GM21825 (cell line): ENCODE data around the gene COIL.
"Not testable (repeated sequence)": the region's sequence is repeated elsewhere in the genome, so short reads cannot be mapped to it uniquely, and the experiment has no call there.

Experiments used
- ATAC-seq: cut with Tn5 transposase; IDR thresholded peaks from one replicate; pipeline ENCODE4 v1.9.1; 2021; ENCODE audit warnings: mild to moderate bottlenecking, moderate library complexity; ENCODE audit not compliant: unreplicated experiment

COIL gene

GRCh38 chr17:56978441-56979090, 17.7 kb upstream of the COIL start:
- ATAC-seq = no peak

- peak; percentile 78 for ATAC-seq
Measured at GRCh38 chr17:56977673-56978395, 17.0 kb upstream of the COIL start, which contains the start of gene SCPEP1. SCPEP1 (plus strand) TSS chr17:56978131; CDS start chr17:56978160, 29 bp downstream.

GRCh38 chr17:56976941-56977608, 16.2 kb upstream of the COIL start:
- ATAC-seq = no peak

- no peak for ATAC-seq
Measured at GRCh38 chr17:56975656-56976055, 14.8 kb upstream of the COIL start.

- no peak for ATAC-seq
Measured at GRCh38 chr17:56974055-56974454, 13.2 kb upstream of the COIL start.

- ATAC-seq = no peak
Measured at GRCh38 chr17:56973520-56973919, 12.7 kb upstream of the COIL start.

GRCh38 chr17:56972111-56972730, 11.4 kb upstream of the COIL start:
- ATAC-seq = no peak

GRCh38 chr17:56970974-56971373, 10.1 kb upstream of the COIL start:
- no peak for ATAC-seq

GRCh38 chr17:56966338-56966737, 5.5 kb upstream of the COIL start:
- ATAC-seq = no peak

- not testable (repeated sequence) for ATAC-seq
Measured at GRCh38 chr17:56965681-56966080, 4.8 kb upstream of the COIL start.

GRCh38 chr17:56965241-56965640, 4.4 kb upstream of the COIL start:
- ATAC-seq = not testable (repeated sequence)

GRCh38 chr17:56956992-56957391, 3.9 kb downstream of the COIL start:
- no peak for ATAC-seq

- ATAC-seq = no peak
Measured at GRCh38 chr17:56949595-56949994, 11.3 kb downstream of the COIL start.

GRCh38 chr17:56948491-56948890, 12.4 kb downstream of the COIL start:
- no peak for ATAC-seq

GRCh38 chr17:56947741-56948140, 13.1 kb downstream of the COIL start:
- ATAC-seq = no peak

GRCh38 chr17:56945938-56946505, 14.8 kb downstream of the COIL start:
- ATAC-seq = no peak

- ATAC-seq = no peak
Measured at GRCh38 chr17:56943505-56944125, 17.2 kb downstream of the COIL start.

GRCh38 chr17:56939869-56940484, 20.9 kb downstream of the COIL start:
- peak; percentile 67 for ATAC-seq

- ATAC-seq = not testable (repeated sequence)
Measured at GRCh38 chr17:56938206-56938605, 22.6 kb downstream of the COIL start.

- no peak for ATAC-seq
Measured at GRCh38 chr17:56937687-56938086, 23.2 kb downstream of the COIL start.
